Uterus (tissue), 2 donors: ENCODE measurements around the gene PTBP2.

Experiments
- POLR2A ChIP-seq, 2 donors: fragments of 450-650 bp; IDR thresholded peaks; one replicate each; pipeline ENCODE4 v1.6.1; 2016; ENCODE audit warnings: antibody characterized with exemption in 2 of 2, mild to moderate bottlenecking in 1 of 2, moderate library complexity in 1 of 2
- TF ChIP-seq, protein P1 (sequence below), 4 experiments: fragments of 200-600 bp in 2 of 4; fragments of 450-650 bp in 2 of 4; sonication (generic) in 2 of 4; IDR thresholded peaks; one replicate each; pipeline ENCODE4 v1.5.1; 2016 to 2019; ENCODE audit warnings: antibody characterized with exemption in 4 of 4, mild to moderate bottlenecking in 2 of 4, moderate library complexity in 1 of 4

DNA sequence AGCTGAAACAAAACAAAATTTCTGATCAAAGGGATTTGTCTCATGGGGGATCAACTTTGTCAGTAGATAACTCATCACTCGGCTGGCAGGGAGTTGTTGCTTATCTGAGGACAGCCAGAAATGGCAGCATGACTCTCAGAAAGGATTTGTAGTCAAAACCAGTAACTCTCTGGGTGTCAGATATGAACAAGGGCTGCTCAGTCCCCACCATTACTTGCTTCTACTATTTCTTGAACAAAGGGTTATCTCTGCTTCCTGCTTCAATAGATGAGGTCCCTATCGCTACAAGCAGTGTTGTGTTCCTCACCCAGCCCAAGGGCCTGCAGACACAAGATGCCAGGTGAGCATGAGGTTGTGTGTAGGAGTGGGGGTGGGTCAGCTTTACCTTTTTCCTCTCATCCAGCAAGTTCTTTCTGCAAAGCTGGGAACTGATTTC is 116.2 kb downstream of the PTBP2 start:
- TF ChIP-seq, protein P1, sequence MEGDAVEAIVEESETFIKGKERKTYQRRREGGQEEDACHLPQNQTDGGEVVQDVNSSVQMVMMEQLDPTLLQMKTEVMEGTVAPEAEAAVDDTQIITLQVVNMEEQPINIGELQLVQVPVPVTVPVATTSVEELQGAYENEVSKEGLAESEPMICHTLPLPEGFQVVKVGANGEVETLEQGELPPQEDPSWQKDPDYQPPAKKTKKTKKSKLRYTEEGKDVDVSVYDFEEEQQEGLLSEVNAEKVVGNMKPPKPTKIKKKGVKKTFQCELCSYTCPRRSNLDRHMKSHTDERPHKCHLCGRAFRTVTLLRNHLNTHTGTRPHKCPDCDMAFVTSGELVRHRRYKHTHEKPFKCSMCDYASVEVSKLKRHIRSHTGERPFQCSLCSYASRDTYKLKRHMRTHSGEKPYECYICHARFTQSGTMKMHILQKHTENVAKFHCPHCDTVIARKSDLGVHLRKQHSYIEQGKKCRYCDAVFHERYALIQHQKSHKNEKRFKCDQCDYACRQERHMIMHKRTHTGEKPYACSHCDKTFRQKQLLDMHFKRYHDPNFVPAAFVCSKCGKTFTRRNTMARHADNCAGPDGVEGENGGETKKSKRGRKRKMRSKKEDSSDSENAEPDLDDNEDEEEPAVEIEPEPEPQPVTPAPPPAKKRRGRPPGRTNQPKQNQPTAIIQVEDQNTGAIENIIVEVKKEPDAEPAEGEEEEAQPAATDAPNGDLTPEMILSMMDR (IDR thresholded peaks at IDR 0.05), result no peak
- no peak for TF ChIP-seq POLR2A (IDR thresholded peaks at IDR 0.05)
